Measurements from ENCODE around the gene DBF4B.

DBF4B gene

GRCh38 chr17:44778656-44779210 lies 70.3 kb downstream of the DBF4B start:
- no peak for DNase-seq

- DNase-seq = peak in 1 of 2 experiments; percentile 57
These were observed 71.0 kb downstream of the DBF4B start for GRCh38 chr17:44779211-44780025.

DNA sequence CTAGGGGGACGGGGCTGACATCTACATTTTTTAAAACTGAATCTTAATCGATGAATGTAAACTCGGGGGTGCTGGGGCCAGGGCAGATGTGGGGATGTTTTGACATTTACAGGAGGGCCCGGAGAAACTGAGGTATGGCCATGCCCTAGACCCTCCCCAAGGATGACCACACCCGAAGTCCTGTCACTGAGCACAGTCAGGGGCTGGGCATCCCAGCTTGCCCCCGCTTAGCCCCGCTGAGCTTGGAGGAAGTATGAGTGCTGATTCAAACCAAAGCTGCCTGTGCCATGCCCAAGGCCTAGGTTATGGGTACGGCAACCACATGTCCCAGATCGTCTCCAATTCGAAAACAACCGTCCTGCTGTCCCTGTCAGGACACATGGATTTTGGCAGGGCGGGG lies 71.7 kb downstream of the DBF4B start:
- DNase-seq = no peak

DNA sequence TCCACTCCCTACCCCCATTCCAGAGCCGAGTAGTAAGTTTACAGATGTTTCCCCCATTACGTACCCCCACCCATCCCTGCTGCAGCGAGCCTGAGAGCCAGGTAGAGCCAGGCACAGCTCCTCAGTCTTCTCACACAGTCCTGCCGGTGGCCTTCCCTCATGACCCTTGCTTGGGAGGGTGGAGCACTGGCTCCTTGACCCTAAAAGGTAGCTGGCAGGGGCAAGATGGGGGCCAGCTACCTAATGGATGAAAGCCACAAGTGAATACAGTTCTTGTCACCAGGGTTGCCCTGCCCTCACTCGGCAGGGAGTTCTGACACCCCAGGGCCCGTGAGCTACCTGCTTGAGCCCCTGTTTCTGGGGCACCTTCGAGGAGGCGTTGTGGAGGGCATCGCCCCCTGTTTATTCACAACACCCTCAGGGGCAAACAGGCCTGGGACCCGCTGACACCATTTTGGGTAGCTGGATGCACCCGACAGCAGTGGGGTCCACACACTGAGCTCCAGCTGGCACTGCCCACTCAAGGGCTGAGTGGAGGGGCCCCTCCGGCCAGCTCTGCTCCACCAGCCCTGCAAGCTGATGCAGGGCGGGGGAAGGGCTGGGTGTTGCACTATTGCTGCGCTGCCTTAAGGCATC lies 72.5 kb downstream of the DBF4B start:
- DNase-seq = no peak

DNA sequence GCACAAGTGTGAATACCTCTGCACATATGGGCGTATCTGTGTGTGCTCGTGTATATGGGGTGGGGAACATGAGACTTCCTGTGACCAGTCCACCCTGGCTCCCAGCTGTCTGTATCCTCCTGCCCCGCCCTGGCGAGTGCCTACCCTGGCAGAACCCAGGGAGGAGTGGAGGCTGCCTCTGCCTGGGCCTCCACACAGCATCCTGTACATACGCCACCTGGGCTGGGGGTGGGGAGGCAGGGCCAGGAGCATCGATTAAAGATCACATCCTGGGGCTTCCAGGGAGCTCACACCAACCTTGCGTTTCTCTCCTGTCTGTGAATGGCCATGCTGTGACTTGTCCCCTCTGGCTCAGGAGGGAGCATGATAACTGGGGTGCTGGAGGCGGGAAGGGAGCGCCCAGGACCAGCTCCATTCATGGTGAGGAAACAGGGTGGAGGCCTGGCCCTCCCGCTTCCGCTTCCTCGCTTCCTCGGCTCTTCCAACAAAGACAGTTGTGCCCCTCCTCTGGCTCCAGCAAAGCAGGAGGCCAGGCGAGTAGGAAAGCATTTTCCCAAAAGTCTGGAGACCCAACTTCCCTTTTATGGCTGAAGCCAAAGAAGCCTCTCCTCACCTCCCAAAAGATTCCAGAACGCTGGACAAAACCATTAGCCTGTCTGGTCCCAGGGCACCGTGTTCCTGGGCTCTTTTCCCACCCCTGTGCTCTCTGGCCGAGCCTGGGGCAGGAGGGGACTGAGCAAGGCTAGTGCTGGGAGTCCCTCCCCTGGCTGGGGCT lies 73.3 kb downstream of the DBF4B start:
- no peak for DNase-seq

DNA sequence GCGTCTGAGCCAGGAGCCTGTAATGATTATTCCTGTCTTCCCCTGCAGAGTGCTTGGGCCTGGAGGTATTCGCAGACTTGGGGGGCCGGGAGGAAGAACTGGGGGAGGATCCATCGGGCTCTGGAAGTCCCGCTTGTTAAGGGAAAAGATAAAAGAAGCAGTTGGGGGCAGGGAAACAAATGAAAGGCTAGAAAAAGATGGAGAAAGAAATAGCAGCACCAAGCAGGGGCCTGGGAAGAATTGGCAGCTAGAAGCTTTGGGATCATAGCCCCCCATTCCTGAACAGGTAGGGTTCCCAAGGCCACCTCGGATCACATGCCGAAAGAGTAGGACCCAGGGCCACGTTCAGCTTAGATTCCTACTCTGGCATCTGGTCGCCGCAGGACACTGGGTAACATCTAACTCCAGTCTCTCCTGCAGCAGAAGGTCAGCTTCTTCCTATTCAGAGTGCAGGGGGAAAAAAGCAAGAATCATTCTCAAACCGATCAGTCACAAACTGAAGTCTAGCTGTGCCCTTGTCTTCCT lies 73.9 kb downstream of the DBF4B start:
- DNase-seq = no peak

- peak in 1 of 2 experiments; percentile 53 for DNase-seq
These were observed 77.5 kb downstream of the DBF4B start for GRCh38 chr17:44785921-44786320.

GRCh38 chr17:44786551-44787081 lies 78.2 kb downstream of the DBF4B start:
- DNase-seq = peak; percentile 83 to 92

DNA sequence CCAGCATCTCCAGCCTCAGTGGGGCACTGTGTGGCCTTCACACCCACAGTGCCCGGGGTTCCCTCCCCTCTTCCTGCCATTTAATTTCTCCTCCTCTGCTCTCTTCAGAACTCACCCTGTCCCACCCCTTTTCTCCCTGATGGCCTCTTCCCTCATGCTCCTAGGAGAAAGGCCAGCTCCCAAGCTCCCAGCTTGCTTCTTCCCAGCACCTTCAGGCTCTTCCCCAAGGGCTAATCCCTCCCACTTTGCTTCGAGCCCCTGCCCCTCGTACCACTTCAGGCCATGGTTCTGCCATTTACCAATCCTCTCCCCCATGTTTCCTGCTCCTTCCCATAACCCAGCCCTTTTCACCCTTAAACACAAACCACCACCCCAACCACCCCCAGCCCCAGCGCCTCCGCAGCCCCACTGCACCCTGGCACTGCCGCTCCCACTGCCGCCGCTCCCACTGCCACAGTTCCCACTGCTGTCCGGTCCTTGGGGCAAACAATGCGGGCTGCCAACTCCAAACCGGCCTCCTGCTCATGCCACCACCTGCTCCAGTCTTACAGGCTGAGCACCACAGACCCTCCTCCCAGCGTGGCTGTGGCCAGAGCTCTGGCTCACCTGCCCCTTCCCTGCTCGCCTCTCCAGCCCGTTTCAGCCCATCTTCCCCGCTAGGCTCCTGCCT lies 78.9 kb downstream of the DBF4B start:
- peak in 1 of 2 experiments; percentile 44 for DNase-seq

GRCh38 chr17:44788139-44788538 lies 79.7 kb downstream of the DBF4B start:
- peak in 1 of 2 experiments; percentile 29 for DNase-seq

- no peak for DNase-seq
These were observed 83.8 kb downstream of the DBF4B start for GRCh38 chr17:44792276-44792675.

DNA sequence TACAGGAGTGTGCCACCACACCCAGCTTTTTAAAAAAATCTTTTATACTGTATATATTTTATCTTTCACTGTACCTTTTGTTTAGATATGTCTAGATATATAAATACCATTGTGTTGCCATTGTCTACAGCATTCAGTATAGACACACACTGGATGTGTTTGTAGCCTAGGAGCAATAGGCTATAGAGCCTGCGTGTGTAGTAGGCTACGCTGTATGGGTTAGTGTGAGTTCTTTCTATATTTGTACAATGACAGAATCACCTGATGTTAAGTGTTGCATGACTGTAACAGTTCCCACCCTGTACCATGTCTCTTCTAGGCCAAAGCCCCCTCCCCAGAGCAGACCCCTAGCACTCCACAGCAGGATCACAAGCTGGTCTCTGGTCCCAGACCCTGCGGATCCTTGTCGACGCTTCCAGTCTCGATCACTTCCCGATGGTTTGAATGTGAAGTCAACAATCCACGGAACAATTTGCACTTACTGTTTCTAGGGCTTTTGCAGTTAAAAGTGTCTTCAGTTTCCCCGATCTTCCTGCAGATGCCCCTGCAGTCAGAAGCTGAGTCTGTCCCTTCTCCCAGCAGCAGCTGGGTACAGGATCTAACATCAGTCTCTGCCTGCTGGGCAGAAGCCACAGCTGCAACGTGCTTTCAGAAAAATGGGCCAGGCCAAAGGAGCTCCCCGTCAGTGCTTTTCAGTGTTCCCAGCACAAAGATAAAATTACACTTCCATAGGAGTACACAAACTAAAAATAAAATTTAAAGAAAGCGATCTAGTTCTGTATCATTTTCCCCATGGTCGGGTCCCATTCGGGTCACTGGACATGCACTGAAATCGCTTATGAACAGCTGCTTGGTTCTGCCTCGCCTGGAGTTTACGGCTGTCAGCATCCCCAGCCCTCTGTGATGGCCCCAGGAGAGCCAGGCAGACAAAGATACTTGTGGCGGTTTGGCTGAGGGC lies 85.7 kb downstream of the DBF4B start:
- no peak for DNase-seq

- no peak for DNase-seq
These were observed 86.5 kb downstream of the DBF4B start for GRCh38 chr17:44794851-44795413.

DNA sequence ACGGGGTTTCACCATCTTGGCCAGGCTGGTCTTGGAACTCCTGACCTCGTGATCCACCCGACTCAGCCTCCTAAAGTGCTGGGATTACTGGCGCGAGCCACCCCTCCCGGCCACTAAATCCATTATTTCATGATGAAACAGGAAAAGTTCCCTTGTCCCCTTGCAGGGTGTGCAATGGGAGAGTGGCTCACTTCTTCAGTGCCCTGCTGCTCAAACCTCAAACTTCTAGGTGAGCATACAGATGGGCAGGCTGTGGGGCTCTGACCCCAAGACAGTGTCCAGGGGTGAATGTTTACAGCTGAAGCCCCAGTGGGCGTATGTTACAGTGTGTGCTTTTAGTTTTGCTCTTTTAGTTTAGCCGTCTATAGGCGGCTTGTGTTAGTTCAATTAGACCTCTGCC lies 87.0 kb downstream of the DBF4B start:
- DNase-seq = no peak

DNA sequence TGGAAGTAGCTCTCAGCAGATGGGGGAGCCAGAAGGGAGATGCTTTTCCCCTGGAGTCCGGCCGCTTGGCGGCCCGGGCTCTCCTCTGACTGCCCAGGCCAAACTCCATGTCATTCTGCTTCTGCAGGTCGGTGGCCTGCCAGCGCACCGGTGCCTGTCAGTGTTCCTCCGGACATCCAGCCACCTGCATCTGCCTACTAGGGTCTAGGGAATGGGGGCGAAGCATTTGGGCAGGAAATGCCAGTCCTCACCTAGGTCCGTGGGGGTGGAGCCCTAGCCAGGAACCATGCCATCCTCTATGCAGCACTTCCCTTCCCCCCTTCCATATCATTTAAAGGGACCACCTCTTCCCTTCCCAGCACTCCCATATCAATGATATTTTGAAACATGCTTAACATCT lies 87.5 kb downstream of the DBF4B start:
- DNase-seq = no peak

DNA sequence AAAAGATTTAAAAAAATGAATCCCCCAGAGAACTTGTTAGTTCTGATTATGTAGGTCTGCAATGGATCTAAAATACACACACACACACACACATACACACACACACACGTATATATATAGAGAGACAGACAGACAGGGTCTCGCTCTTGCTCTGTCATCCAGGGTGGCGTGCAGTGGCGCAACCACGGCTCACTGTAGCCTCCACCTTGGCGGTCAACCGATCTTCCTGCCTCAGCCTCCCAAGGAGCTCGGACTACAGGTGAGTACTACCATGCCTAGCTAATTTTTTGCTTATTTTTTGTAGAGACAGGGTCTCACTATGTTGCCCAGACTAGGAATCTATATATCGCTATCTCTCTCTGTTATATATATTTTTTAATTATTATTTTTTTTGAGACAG lies 88.3 kb downstream of the DBF4B start:
- no peak for DNase-seq

DNA sequence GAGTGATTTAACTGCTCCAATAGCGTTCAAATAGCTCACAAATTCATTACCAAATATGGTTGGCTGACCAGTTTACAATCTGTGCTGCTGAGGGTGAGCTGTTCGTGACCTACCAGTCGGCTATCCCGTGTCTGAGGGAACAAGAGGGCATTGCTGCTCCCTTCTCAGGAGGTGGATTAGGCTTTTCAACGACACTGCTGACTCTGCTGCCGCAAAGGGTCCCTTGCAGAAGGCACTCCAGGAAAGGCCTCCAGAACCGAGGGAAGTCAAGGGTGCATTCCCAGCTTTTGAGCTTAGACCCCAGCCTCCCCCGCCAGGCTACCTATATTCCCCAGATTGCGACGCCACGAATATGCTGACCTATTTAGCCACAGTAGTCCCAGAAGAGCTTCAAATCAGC lies 89.3 kb downstream of the DBF4B start:
- no peak for DNase-seq

- DNase-seq = no peak
These were observed 89.9 kb downstream of the DBF4B start for GRCh38 chr17:44798356-44798755.
